Mesothelial cell of epicardium (in vitro differentiated cells): ENCODE data around the gene GRK5. TPM values are rescaled to one million over a fixed set of nuclear protein-coding genes. Genes with fewer than 3 reads are reported as not detected.

Source experiments
- DNase-seq, 2 experiments: peaks; one replicate each; pipeline ENCODE4 v3.0.0; 2021; ENCODE audit warnings: low spot score in 2 of 2; ENCODE audit not compliant: unreplicated experiment in 2 of 2
- H3K27ac Mint-ChIP-seq: 2 replicates; pipeline ENCODE4 v1.8.0; 2021; ENCODE audit warnings: mixed read lengths
- H3K27me3 Mint-ChIP-seq: 2 replicates; pipeline ENCODE4 v1.8.0; 2021; ENCODE audit warnings: low read depth, mixed read lengths
- H3K36me3 Mint-ChIP-seq: 2 replicates; pipeline ENCODE4 v1.8.0; 2021; ENCODE audit warnings: mixed read lengths
- H3K4me1 Mint-ChIP-seq: 2 replicates; pipeline ENCODE4 v1.8.0; 2021; ENCODE audit warnings: mixed read lengths
- H3K4me3 Mint-ChIP-seq: 2 replicates; pipeline ENCODE4 v1.8.0; 2021; ENCODE audit warnings: mild to moderate bottlenecking, moderate library complexity, mixed read lengths
- H3K9me3 Mint-ChIP-seq: 2 replicates; pipeline ENCODE4 v1.8.0; 2021; ENCODE audit warnings: mixed read lengths
- total RNA-seq: library from RNA; stranded (reverse); gene quantifications from 3 replicates; pipeline ENCODE4 v1.2.1, GENCODE V29; 2021
- TF ChIP-seq, protein P1 (sequence below): fragments of 200-600 bp; sonication (generic); IDR thresholded peaks from one replicate; pipeline ENCODE4 v1.5.0; 2021; ENCODE audit warnings: antibody characterized with exemption; ENCODE audit not compliant: unreplicated experiment

GRK5 gene
- total RNA-seq, 1 donor from 2014 or later = 14.5 TPM

- Mint-ChIP-seq H3K4me3 (no peak overlapping the region), H3K27me3 (no peaks in the 10 kb centered on the region), H3K4me1 (no peaks in the 10 kb centered on the region), H3K27ac (no peak overlapping the region), H3K9me3 (no peaks in the 10 kb centered on the region), H3K36me3 (no peaks in the 10 kb centered on the region)
- no peak for DNase-seq
- TF ChIP-seq, protein P1, sequence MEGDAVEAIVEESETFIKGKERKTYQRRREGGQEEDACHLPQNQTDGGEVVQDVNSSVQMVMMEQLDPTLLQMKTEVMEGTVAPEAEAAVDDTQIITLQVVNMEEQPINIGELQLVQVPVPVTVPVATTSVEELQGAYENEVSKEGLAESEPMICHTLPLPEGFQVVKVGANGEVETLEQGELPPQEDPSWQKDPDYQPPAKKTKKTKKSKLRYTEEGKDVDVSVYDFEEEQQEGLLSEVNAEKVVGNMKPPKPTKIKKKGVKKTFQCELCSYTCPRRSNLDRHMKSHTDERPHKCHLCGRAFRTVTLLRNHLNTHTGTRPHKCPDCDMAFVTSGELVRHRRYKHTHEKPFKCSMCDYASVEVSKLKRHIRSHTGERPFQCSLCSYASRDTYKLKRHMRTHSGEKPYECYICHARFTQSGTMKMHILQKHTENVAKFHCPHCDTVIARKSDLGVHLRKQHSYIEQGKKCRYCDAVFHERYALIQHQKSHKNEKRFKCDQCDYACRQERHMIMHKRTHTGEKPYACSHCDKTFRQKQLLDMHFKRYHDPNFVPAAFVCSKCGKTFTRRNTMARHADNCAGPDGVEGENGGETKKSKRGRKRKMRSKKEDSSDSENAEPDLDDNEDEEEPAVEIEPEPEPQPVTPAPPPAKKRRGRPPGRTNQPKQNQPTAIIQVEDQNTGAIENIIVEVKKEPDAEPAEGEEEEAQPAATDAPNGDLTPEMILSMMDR = no peak
These were observed 233.9 kb downstream of the GRK5 start for GRCh38 chr10:119441151-119441821.

DNA sequence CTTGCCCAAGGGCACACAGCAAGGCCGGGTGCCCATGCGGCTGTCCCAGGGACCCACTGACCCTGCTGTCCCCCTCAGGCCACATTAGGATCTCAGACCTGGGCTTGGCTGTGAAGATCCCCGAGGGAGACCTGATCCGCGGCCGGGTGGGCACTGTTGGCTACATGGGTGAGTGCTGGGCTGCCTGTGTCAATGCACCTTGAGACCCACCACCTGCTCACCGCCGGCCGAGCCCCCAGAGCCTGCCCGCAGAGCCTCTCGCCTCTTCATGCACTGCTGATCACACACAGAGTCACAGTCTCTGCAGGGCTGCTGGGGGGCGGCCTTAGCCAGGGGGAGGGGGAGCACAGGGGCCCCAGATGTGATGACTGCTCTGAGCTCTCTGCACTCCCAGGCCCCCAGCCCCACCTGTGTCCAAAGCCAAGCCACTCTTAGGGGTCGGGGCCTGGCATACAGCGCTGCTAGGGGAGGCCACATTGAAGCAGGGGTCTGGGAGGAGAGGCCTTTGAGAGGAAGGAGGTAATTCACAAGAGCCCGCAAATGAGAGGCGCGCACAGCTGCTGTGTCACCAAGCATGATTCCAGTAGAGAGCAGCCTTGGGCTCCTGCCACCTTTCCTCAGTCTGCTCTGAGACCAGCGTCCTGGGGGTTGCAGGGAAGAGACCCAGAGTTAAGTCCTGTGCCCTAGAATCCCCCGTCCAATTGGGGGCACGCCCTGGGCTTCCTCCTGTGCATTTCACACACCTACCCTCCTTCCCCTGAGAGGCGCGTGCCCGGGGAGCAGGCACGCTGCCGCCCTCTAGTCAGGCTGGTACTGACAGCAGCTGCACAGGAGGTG is 234.8 kb downstream of the GRK5 start:
- Mint-ChIP-seq H3K27me3 (no peaks in the 10 kb centered on the region), H3K36me3 (no peaks in the 10 kb centered on the region), H3K9me3 (no peaks in the 10 kb centered on the region), H3K4me1 (no peaks in the 10 kb centered on the region), H3K4me3 (no peak overlapping the region), H3K27ac (no peak overlapping the region)
- no peak for DNase-seq
- TF ChIP-seq, protein P1 = no peak

GRCh38 chr10:119442758-119443060 is 235.3 kb downstream of the GRK5 start:
- Mint-ChIP-seq H3K27me3 (no peaks in the 10 kb centered on the region), H3K4me3 (no peak overlapping the region), H3K9me3 (no peaks in the 10 kb centered on the region), H3K36me3 (no peaks in the 10 kb centered on the region), H3K4me1 (no peaks in the 10 kb centered on the region), H3K27ac (no peak overlapping the region)
- TF ChIP-seq, protein P1 = no peak
- no peak for DNase-seq

DNA sequence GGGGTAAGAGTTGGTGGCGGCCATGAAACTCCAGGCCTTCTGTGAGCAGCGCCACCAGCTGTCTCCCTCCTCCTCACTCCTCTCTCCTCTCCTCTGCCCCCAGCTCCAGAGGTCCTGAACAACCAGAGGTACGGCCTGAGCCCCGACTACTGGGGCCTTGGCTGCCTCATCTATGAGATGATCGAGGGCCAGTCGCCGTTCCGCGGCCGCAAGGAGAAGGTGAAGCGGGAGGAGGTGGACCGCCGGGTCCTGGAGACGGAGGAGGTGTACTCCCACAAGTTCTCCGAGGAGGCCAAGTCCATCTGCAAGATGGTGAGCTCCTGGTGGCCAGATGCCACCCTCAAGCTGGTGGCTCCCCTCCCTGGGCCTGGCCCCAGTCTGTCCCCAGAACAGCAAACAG is 236.1 kb downstream of the GRK5 start:
- Mint-ChIP-seq H3K9me3 (no peaks in the 10 kb centered on the region), H3K4me3 (no peak overlapping the region), H3K4me1 (no peaks in the 10 kb centered on the region)

DNA sequence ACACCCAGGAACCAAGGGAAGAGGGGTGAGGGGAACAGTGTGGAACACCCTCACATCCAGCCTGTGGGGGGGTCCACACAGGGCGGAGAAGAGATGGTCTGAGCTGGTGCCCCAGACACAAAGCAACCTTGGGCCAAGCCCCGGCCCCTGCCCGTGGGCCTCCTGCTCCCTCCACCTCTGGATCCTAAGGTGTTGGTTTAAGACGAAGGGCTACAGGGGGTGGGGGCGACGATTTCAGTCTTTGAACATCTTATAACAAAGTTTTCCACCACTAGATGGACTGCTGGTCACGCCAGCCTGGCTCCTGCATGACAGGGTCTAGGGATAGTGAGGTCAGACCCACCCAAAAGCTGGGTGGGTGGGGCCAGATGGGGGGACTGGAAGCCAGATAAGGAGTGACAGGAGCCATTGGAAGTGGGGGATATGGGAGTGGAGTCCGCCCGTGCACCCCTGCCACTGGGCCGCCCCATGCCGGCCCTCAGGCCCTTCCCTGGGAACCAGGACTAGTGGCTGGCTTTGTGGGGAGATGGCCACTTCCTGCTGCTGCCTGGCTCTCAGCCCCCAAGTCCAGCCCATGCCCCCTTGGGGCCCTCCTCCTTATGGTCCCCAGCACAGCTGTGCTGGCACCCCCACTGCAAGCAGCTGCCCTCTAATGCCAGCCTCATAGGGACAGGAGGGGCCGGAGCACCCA is 236.7 kb downstream of the GRK5 start:
- Mint-ChIP-seq H3K9me3 (no peaks in the 10 kb centered on the region), H3K27me3 (no peaks in the 10 kb centered on the region), H3K4me3 (no peak overlapping the region), H3K36me3 (no peaks in the 10 kb centered on the region), H3K27ac (no peak overlapping the region), H3K4me1 (no peaks in the 10 kb centered on the region)
- DNase-seq = no peak
- TF ChIP-seq, protein P1 = no peak

More for the DNA sequence above, 236.1 kb downstream of the GRK5 start:
- no peak overlapping the region for H3K27ac Mint-ChIP-seq
- TF ChIP-seq, protein P1 = no peak
- no peaks in the 10 kb centered on the region for H3K27me3 Mint-ChIP-seq
- no peaks in the 10 kb centered on the region for H3K36me3 Mint-ChIP-seq
- DNase-seq = no peak
